Aorta (tissue), 5 donors: ENCODE measurements around the gene GPR31. TPM values are rescaled to one million over a fixed set of nuclear protein-coding genes. Genes with fewer than 3 reads are reported as not detected.

ENCODE experiments used
- ATAC-seq: fragments of 200-7000 bp; cut with Tn5 transposase; one replicate; pipeline ENCODE4 v1.9.1; 2022; ENCODE audit warnings: moderate library complexity; ENCODE audit not compliant: low FRiP score
- DNase-seq, 2 donors: peaks; one replicate each; pipeline ENCODE4 v3.0.0-alpha.2; 2020
- H3K27ac ChIP-seq, 2 donors: one replicate each; pipeline ENCODE4 v1.5.1; 2013; ENCODE audit warnings: low read length in 2 of 2, mild to moderate bottlenecking in 2 of 2, moderate library complexity in 2 of 2, control low read depth in 1 of 2, inconsistent platforms in 1 of 2, low read depth in 1 of 2
- H3K27me3 ChIP-seq, 2 donors: one replicate each; pipeline ENCODE4 v1.6.1; 2013; ENCODE audit warnings: control low read depth in 1 of 2, low read length in 1 of 2, mild to moderate bottlenecking in 1 of 2, moderate library complexity in 1 of 2; ENCODE audit not compliant: insufficient read depth in 2 of 2, control insufficient read depth in 1 of 2
- H3K36me3 ChIP-seq, 2 donors: one replicate each; pipeline ENCODE4 v1.6.1; 2013; ENCODE audit warnings: control low read depth in 1 of 2, low read length in 1 of 2, mild to moderate bottlenecking in 1 of 2; ENCODE audit not compliant: insufficient read depth in 2 of 2, control insufficient read depth in 1 of 2
- H3K4me1 ChIP-seq, 2 donors: one replicate each; pipeline ENCODE4 v1.6.1; 2013; ENCODE audit warnings: low read length in 2 of 2, control low read depth in 1 of 2, mild to moderate bottlenecking in 1 of 2, moderate library complexity in 1 of 2; ENCODE audit not compliant: insufficient read depth in 2 of 2, control insufficient read depth in 1 of 2
- H3K4me3 ChIP-seq, 2 donors: one replicate each; pipeline ENCODE4 v1.5.1; 2013; ENCODE audit warnings: low read length in 2 of 2, control low read depth in 1 of 2, mild to moderate bottlenecking in 1 of 2
- H3K9me3 ChIP-seq: one replicate; pipeline ENCODE4 v1.6.1; 2013; ENCODE audit warnings: mild to moderate bottlenecking, low read length; ENCODE audit not compliant: control insufficient read depth
- WGBS, 2 donors: extraction: QIAGEN DNeasy Blood & Tissue Kit; methylation state at CpG; one replicate each; pipeline ENCODE4 v1.1.7; 2013; 5-methylcytosine and 5-hydroxymethylcytosine counted together
- intact Hi-C, 2 donors: fragments of 100-400 bp; cut with DNase I; formaldehyde crosslinking; loops; one replicate each; pipeline versions ENCODE4 v1.14.2 to v1.15.0; 2022
- polyA plus RNA-seq, 2 donors: library from polyadenylated mRNA; stranded (reverse); fragments of 200-250 nt; gene quantifications; one replicate each; pipeline ENCODE4 v1.2.3, GENCODE V29; 2013
- total RNA-seq, 2 donors: library from RNA; stranded (reverse); fragmentation: NEBNext Ultra II Directional; extraction: Animal tissue kit (Norgen Biotek cat#: 25700); gene quantifications; one replicate each; pipeline ENCODE4 v1.2.1, GENCODE V29; 2021
- donor health status: healthy with polysubstance abuse.
- donor health status: Bipolar disorder and iron deficiency.
- donor health status: DM: no; HTN: no; CAD: no.
- donor health status: DM: no; HTN: no; CAD: no.
- donor health status: DM: yes; HTN: yes; CAD: no.

The GPR31 gene
- total and polyA plus RNA-seq, 4 donors: not detected

DNA sequence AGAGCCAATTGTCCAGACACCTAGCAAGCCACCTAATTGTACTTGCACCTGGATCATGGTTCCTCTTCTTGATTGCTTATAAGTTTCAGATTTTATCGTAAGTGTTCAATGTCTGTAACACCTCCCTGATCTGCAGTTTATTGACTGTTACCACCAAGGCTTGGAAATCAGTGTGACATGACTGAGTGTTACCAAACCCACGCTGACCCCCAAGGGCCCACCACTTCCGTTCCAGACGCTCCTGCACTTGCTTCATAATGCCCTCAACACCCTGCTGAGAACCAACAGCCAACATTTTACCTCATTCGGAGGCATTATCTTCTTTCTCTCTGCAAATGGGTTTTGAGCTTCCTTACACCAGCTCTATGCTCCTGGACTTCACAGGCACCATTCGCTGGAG is 28.6 kb downstream of the GPR31 start:
- Histone ChIP-seq H3K9me3 (no peaks in the 10 kb centered on the region), H3K4me3 (no peak overlapping the region), H3K36me3 (no peaks in the 10 kb centered on the region), H3K27me3 (no peaks in the 10 kb centered on the region), H3K27ac (no peak overlapping the region), H3K4me1 (no peaks in the 10 kb centered on the region)
- intact Hi-C loops: no loop called here
- ATAC-seq (no peak), DNase-seq (no peak)
- 63 to 66% methylated on average over 6 of the region's 6 CpGs for WGBS, 2 donors

- whole genome bisulfite sequencing, 2 donors: 85 to 90% methylated on average over 14 of the region's 14 CpGs
- Histone ChIP-seq H3K27ac (no peak overlapping the region), H3K27me3 (no peaks in the 10 kb centered on the region), H3K9me3 (no peaks in the 10 kb centered on the region), H3K4me1 (no peaks in the 10 kb centered on the region), H3K36me3 (no peaks in the 10 kb centered on the region), H3K4me3 (no peak overlapping the region)
- intact Hi-C loops: no loop called here
- DNase-seq: no peak
- ATAC-seq: no peak
Observed at GRCh38 chr6:167127785-167128531, 29.8 kb downstream of the GPR31 start.

- no peaks in the 10 kb centered on the region for H3K36me3 ChIP-seq
- intact Hi-C loops: no loop called here
- H3K27ac ChIP-seq: no peak overlapping the region
- no peaks in the 10 kb centered on the region for H3K4me1 ChIP-seq
- ATAC-seq (no peak), DNase-seq (no peak)
- H3K9me3 ChIP-seq: no peaks in the 10 kb centered on the region
- no peaks in the 10 kb centered on the region for H3K27me3 ChIP-seq
- H3K4me3 ChIP-seq: no peak overlapping the region
- WGBS, 2 donors: 67 to 86% methylated on average over 3 of the region's 3 CpGs
Observed at GRCh38 chr6:167125855-167126349, 31.9 kb downstream of the GPR31 start.

DNA sequence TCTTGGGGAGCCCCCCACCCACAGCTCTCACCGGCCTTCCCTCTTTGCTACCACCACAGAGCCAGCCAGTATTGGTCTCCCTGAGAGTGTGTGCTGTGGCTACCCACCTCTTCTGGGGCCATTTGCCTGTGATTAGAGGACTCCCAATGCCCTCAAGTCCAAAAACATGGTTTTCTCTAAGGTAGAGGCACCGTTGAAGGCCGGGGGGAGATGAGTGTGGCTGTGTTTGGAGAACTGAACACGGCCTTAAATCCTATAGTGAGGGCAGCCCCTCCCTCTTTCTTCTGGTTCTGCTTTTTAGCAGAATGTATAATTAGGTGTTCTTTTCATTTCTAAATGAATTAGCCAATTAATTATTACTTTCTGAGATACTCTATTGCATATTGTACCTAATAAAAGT is 32.4 kb downstream of the GPR31 start:
- Histone ChIP-seq H3K27ac (no peak overlapping the region), H3K27me3 (no peaks in the 10 kb centered on the region), H3K36me3 (no peaks in the 10 kb centered on the region), H3K4me3 (no peak overlapping the region), H3K9me3 (no peaks in the 10 kb centered on the region), H3K4me1 (no peaks in the 10 kb centered on the region)
- no peak for ATAC-seq
- intact Hi-C loops: no loop called here
- DNase-seq: no peak
- WGBS, 2 donors: 77 to 85% methylated on average over 4 of the region's 4 CpGs

GRCh38 chr6:167124753-167125152 is 33.0 kb downstream of the GPR31 start:
- Histone ChIP-seq H3K4me1 (no peaks in the 10 kb centered on the region), H3K9me3 (peaks cover 3% of the 10 kb centered on the region), H3K36me3 (no peaks in the 10 kb centered on the region), H3K27me3 (no peaks in the 10 kb centered on the region), H3K27ac (no peak overlapping the region), H3K4me3 (no peak overlapping the region)
- WGBS, 2 donors: 87 to 91% methylated on average over 5 of the region's 5 CpGs
- no peak for DNase-seq
- intact Hi-C loops: no loop called here
- no peak for ATAC-seq

DNA sequence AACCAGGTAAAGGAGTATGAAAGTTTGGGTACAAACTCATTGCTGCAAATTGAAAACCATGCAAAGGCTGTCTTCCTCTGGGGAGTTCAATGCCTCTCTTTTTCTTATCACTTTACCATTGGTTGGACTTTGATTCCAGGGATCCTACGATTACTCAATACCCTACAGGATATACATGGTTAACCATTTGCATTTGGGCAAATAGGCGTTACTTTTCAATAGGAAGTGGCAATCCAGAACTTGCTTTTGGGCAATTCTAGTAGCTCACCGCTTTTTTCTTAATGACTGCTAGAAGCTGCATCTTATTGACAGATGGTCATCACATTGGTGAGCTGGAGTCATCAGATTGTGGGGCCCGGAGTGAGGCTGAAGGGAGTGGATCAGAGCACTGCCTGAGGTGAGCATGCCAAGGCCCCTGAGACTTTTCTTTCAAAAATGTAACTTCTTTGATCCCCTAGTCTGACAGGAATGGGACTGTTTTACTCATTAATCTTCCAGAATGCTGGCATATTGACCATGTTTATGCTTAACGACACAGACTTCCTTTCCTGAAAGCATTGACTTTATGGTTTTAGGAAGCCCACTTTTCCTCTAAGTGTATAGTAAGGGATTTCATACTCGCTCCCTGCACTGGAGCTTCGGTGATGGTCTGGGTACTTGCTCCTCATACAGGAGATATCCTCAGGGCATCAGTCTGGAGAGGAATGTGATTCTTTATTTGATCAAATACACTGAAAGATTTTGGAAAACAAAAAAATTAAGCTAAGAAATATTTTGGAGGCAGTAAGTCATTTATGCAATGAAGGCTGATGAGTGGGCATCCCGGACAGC is 34.7 kb downstream of the GPR31 start, which contains the start of gene CCR6:
CCR6 (plus strand) TSS at position 270 of the 831 bp plus-strand sequence. CDS start 13,039 bp downstream, outside the sequence.
- H3K9me3 ChIP-seq: peaks cover 3% of the 10 kb centered on the region
- no peak within 1 kb of the TSS for H3K27ac ChIP-seq
- intact Hi-C loops: no loop called here
- 67% methylated on average over 8 of the region's 8 CpGs for WGBS, 2 donors
- DNase-seq: no peak
- no peak within 1 kb of the TSS for H3K4me3 ChIP-seq
- no peaks in the 10 kb centered on the region for H3K4me1 ChIP-seq
- H3K36me3 ChIP-seq: no peaks in the 10 kb centered on the region
- H3K27me3 ChIP-seq: no peaks in the 10 kb centered on the region
- no peak for ATAC-seq

- Histone ChIP-seq H3K9me3 (peaks cover 3% of the 10 kb centered on the region), H3K27me3 (no peaks in the 10 kb centered on the region), H3K27ac (no peak overlapping the region), H3K4me3 (no peak overlapping the region), H3K36me3 (no peaks in the 10 kb centered on the region), H3K4me1 (no peaks in the 10 kb centered on the region)
- DNase-seq (peak in 1 of 2 donors; percentile 67), ATAC-seq (peak; percentile 31)
- intact Hi-C loops: no loop called here
- 84 to 85% methylated on average over 23 of the region's 23 CpGs for WGBS, 2 donors
Observed at GRCh38 chr6:167122041-167122826, 35.5 kb downstream of the GPR31 start.

- ATAC-seq (no peak), DNase-seq (no peak)
- 86 to 89% methylated on average over 8 of the region's 8 CpGs for WGBS, 2 donors
- no peaks in the 10 kb centered on the region for H3K27me3 ChIP-seq
- no peak overlapping the region for H3K27ac ChIP-seq
- H3K9me3 ChIP-seq: peaks cover 3% of the 10 kb centered on the region
- no peaks in the 10 kb centered on the region for H3K4me1 ChIP-seq
- intact Hi-C loops: no loop called here
- H3K36me3 ChIP-seq: no peaks in the 10 kb centered on the region
- H3K4me3 ChIP-seq: no peak overlapping the region
Observed at GRCh38 chr6:167121335-167121841, 36.4 kb downstream of the GPR31 start.
